ENCODE measurements around the gene ITGA5.

ITGA5 gene

DNA sequence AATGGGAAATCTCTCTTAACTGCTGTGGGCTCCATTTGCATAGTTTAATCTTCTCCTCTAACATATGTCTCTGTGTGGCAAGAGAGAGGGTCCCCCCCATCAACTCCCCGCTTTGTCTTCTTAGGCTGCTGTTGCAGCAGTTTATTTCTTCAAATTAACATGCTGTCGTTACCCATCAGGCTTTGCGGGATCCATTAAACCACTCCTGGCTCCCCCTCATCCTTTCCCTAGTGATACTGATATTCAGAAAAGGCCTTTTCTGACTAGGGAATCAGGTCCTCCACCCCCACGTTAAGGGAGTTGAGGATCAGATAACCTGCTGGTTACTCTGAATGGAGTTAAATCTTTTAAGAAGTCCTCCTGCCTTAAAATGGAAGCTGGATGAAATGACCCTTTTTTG lies 70.0 kb downstream of the ITGA5 start:
- no peak for DNase-seq
